GM12801 (cell line): Measurements from ENCODE around the gene DHX15.

Experiments
- TF ChIP-seq, protein P1 (sequence below): IDR thresholded peaks from one replicate; pipeline ENCODE4 v1.5.1; 2011; ENCODE audit warnings: control low read depth; ENCODE audit not compliant: insufficient read length; ENCODE audit errors: extremely low read depth

DHX15 gene

DNA sequence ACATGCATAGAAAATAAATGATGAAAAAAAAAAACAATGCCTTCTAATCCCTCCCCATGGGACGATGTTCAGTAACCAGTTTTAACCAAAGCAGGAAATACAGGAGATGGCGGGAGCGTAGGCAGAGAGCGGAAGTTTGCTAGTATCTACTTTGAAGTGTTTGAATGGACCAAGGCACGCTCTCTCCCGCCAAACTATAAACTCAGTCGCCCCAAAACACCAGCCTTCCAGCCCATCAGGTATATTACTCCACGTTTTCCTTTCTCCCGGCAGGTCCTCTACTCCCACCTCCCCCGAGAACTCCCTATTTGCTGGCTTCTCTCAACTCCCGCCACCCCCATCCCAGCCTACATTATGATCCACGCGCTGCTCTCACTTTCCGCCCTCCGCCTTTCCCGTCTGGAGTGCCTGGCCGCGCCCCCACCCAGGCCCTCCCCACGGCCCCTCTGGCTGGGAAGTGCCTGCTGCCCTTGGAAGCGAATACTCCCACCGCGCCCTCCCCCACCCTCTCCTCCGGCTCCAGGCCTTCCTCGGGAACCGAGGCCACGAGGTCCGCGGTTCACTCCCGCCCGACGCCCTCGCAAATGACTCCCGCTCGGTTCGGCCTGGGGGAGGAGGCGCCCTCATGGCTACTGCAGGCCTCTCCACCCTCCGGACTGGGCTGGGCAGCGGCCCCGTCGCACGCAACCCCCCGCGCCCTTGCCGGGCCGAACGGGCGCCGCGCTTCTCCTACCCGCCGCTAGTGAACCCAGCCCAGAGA, 723 bp downstream of the DHX15 start:
- TF ChIP-seq, protein P1, sequence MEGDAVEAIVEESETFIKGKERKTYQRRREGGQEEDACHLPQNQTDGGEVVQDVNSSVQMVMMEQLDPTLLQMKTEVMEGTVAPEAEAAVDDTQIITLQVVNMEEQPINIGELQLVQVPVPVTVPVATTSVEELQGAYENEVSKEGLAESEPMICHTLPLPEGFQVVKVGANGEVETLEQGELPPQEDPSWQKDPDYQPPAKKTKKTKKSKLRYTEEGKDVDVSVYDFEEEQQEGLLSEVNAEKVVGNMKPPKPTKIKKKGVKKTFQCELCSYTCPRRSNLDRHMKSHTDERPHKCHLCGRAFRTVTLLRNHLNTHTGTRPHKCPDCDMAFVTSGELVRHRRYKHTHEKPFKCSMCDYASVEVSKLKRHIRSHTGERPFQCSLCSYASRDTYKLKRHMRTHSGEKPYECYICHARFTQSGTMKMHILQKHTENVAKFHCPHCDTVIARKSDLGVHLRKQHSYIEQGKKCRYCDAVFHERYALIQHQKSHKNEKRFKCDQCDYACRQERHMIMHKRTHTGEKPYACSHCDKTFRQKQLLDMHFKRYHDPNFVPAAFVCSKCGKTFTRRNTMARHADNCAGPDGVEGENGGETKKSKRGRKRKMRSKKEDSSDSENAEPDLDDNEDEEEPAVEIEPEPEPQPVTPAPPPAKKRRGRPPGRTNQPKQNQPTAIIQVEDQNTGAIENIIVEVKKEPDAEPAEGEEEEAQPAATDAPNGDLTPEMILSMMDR: no peak

DNA sequence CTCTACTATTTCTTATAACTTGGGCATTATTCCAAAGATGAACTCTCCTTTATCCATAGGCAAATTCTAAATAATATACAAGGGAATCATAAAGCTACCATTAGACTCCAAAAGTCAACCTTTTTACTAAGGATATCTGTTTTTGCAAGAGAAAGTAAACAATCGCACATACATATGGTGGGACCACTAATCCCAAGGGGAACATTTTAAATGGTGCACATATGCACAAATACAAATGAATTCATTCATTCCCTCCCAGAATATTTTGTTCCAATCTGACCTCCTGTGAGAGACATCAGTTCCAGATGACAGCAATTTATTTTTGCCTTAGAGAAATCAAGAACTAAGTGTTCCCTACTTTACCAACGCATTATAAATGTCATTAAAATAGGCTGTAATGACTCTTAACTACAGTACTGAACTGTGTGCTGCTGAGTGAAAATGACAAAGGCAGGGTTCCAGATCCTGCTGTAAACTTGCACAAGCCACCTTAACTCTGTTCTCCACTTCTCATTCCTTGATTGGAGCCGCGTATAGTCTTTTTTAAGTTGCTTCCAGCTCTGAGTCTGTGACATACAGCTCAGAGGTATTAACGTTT, 2.0 kb downstream of the DHX15 start:
- TF ChIP-seq, protein P1: no peak

DNA sequence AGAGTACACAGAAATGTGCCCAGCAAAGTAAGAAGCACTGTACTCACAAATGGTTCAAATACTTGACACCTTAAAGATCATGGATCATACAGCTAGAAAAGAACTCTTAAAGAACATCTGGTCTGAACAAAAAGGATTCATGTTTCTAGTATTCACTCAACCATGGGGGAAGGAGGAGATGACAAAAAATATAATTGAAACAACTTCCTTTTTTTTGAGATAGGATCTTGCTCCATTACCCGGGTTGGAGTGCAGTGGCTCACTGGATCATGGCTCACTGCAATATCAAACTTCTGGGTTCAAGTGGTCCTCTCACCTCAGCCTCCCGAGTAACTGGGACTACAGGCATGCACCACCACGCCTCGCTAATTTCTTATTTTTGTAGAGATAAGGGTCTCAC, 6.0 kb downstream of the DHX15 start:
- TF ChIP-seq, protein P1: no peak

DNA sequence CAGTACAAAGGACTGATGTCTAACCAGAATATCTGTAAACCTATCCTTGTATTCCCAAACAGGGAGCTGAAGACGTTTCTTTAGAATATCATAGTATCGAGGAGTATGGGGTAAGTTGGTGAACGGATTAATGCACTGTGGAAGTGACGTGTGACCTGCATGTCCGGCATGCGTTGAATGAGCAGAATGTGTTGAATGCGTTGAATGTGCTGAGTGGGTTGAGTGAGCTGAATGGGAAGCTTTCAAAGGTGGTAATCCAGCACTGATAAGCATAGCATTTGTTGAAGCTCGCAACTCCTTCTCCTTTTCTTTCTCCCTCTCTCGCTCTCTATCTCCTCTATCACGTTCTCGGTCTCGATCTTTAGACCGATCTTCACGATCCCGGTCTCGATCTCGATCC, 8.1 kb downstream of the DHX15 start:
- TF ChIP-seq, protein P1: no peak

DNA sequence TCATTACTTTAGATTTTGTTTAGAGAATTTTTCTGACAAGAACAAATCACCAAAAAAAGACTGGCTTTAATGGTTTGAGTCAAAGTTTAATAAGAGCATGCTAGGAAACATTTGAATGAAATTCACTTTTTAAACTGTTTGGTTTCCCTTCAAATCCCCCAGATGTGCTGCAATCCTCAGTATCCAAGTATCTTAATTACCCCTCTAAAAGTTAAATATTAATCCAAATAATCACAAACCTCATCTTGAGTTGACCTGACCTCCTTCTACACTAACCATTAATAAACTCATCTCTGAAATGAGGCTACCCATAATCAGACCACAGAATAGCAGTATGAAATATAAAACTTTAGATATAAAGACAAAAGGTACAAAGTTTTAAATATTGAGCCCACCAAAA, 10.1 kb downstream of the DHX15 start:
- TF ChIP-seq, protein P1: no peak

DNA sequence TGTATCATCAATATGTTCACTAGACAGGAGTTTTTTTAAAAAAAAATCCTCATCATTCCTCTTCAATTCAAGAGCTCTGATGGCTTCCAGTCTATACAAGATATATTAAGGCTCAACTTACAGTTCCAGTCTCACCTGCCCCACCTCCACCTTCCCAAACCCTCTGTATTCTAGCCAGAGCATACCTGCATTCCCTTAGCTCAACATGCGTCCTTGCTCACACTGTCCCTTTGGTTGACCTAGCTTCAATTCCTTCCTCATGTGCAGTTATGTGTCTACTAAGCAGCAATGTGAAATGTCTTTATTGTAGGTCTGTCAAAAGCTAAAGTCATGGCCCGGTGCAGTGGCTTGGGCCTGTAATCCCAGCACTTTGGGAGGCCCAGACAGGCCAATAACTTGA, 10.8 kb downstream of the DHX15 start:
- TF ChIP-seq, protein P1: no peak

DNA sequence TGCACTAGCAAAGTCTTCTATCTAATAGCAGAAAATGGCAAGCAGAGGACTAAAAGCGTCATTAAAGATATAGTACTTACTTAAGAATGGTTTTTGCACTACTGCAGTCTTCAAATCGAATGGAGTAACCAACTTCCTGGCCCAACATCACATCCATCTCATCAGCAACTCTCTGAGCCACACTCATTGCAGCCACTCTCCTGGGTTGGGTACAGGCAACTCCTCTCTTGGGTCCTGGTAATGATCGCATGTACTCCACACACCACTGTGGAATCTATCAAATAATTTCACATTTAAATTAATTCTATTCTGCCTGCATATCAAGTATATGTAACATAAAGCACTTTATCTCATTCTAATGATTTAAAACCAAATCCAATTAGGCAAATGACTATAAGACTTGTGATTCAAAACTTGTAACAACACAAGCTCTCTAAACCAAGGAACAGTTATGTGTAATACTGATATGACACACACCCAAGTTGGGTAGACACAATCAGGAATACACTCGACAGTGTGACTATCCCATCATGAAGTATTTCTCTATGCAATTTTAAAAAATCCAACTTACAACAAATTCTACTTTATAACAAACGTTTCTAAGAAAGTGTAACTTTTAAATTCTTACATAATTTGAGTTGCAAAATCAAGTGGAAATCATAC, 13.6 kb downstream of the DHX15 start:
- TF ChIP-seq, protein P1: no peak
